ENCODE data around the gene RCOR1.

The RCOR1 gene

GRCh38 chr14:102708494-102708893, 116.0 kb downstream of the RCOR1 start:
- DNase-seq = no peak

DNA sequence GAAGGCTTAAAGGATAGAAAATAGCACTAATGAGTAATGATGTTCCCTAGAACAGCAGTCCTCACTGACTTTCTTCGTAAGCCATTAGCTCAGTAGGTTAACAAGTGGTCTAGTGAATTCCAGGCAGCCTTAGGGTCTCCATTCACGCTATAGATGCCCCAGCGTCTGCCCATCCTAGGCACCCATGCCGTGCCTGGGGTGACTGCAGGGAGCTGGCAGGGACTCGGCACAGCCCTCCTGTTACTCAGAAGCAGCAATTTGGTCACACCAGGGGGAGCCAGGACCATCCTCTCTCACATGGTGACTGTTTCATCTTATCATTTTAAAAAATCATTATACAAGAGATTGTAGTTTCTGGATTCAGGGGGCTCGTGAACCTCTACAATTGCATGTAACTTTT, 118.8 kb downstream of the RCOR1 start:
- DNase-seq = no peak

GRCh38 chr14:102711946-102712345, 119.5 kb downstream of the RCOR1 start:
- DNase-seq = no peak

GRCh38 chr14:102717276-102717675, 124.8 kb downstream of the RCOR1 start:
- no peak for DNase-seq

GRCh38 chr14:102722646-102723045, 130.2 kb downstream of the RCOR1 start:
- DNase-seq = no peak

- DNase-seq = peak in 34 of 58 donors; percentile 12 to 81 (median 48)
These were observed 131.2 kb downstream of the RCOR1 start for GRCh38 chr14:102723650-102724049.

DNA sequence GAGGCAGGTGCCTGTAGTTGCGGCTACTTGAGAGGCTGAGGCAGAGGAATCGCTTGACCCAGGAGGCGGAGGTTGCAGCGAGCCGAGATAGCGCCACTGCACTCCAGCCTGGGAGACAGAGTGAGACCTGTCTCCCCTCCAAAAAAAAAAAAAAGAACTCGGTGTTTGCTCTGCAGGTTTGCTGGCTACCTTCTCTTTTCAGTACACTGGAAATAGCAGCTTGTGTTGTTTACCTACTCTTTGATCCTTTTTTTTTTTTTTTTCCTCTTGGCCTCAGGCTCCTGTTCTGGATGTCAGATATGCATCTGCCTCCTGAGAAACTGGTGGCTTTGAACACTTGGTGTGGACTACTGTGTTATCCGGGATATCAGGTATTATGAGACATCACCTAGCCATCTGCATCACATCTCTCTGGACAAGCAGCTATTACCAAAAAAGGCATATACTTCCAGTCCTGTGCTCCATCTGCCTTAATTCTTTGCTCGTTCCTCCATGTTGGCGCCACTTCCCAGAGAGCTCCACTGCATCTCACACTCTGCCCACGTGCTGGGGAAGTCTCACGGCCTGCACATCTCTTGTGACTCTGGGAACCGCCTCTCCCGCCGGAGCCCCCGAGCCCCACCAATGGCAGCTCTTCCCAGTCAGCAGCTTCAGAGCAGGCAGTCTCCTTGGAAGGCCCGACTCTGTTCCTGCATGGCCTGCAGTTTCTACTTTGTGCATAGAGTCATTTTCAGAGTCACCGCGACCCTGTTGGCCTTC, 133.9 kb downstream of the RCOR1 start:
- DNase-seq = no peak

- no peak for DNase-seq
These were observed 135.1 kb downstream of the RCOR1 start for GRCh38 chr14:102727336-102728095.

DNA sequence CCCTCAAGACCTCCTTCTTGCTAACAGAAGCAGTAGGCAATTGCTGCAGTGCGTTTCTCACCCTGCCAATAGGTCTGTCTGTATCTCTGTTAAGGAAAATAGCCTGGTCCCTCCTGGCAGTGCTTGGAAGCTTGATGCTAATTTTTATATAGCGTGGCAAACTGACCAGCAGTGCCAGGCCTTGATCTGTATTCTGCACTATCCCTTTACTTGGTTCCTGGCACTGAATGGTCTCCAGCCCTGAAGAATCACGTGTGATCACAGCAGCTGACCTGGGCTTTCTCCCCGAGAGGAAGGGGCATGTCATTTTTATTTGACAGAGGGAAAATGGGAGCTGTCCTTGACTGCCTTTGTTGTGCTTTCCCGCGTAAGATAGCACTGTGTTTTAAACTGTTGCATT, 136.1 kb downstream of the RCOR1 start:
- DNase-seq = peak in 24 of 58 donors; percentile 9 to 65 (median 32)

GRCh38 chr14:102729268-102729667, 136.8 kb downstream of the RCOR1 start:
- DNase-seq = no peak

- DNase-seq = no peak
These were observed 137.4 kb downstream of the RCOR1 start for GRCh38 chr14:102729825-102730224.

DNA sequence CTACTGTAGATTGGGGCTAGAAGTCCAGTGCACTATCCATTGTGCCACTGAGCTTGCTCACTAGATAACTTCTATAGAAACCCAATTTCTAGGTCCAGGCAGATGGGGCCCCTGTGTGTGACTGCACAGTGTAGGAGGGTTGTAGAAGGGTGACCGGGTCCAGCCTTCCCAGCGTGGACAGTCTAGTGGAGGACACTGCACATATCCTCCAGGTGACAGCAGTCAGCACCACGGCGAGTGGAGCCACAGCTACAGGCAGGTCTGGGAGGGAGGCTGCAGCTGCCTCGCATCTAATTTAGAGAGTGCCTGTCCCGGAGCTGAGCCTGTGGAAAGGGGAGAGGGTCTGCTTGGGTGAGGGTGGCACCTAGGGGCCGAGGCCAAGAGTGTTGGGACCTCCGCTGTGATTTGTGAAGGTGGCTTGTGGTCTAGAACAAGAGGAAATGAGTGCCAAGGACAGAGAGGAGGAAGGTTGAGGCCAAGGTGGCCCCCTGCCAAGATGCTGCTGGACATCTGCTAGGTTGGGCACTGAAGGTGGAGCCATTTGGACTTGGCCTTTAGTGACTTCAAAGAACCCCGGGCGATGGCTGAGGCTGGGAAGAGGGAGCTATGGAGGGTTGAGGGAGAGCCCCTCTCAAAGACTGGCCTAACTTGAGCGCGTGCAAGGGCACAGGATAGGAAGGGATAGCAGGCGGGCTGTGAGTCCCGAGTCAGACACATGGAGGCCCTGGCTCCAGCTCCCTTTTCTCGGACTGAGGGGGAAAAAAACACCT, 138.8 kb downstream of the RCOR1 start:
- DNase-seq = no peak

- DNase-seq = no peak
These were observed 139.7 kb downstream of the RCOR1 start for GRCh38 chr14:102731871-102732800.

DNA sequence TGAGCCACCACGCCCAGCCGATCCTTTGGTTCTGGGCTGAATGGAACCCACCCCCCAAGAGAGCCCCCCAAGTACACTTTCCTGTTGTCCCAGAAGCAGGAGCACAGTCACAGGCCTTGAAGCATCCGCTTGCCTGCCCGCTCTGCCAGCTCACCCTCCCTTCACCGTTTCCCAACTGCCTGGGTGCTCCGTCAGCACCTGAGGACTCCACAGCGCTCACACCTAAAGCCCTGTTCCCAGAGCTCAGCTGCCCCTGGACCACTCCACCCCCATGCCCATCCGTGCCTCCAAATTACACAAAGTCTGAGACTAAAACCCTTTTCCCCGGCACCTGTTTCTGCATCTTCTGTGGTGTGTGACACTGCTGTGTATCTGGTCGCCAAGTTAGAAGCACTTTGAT, 140.5 kb downstream of the RCOR1 start:
- no peak for DNase-seq

DNA sequence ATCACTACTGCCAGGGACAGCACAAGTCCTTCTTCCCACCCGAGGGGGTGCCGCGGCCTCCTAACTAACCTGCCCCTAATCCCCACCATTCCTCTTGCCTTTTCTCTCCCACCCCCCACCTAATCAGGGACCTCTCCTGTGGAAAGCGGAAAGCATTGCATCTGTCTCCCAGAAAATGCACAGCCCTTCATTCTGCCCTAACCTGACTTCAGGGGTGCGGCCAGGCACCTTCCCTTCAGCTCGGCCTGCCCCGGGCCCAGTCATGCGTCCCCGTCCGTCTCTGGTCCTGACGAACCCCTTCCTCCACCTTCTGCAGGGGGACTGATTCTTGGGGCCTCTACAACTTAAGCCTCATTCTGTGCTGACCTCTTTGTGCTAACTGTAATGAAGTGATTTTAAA, 140.9 kb downstream of the RCOR1 start:
- DNase-seq = no peak

GRCh38 chr14:102734436-102734835, 142.0 kb downstream of the RCOR1 start:
- DNase-seq = no peak

- DNase-seq = no peak
These were observed 144.5 kb downstream of the RCOR1 start for GRCh38 chr14:102736956-102737355.

GRCh38 chr14:102737402-102738372, 145.2 kb downstream of the RCOR1 start:
- DNase-seq = no peak

DNA sequence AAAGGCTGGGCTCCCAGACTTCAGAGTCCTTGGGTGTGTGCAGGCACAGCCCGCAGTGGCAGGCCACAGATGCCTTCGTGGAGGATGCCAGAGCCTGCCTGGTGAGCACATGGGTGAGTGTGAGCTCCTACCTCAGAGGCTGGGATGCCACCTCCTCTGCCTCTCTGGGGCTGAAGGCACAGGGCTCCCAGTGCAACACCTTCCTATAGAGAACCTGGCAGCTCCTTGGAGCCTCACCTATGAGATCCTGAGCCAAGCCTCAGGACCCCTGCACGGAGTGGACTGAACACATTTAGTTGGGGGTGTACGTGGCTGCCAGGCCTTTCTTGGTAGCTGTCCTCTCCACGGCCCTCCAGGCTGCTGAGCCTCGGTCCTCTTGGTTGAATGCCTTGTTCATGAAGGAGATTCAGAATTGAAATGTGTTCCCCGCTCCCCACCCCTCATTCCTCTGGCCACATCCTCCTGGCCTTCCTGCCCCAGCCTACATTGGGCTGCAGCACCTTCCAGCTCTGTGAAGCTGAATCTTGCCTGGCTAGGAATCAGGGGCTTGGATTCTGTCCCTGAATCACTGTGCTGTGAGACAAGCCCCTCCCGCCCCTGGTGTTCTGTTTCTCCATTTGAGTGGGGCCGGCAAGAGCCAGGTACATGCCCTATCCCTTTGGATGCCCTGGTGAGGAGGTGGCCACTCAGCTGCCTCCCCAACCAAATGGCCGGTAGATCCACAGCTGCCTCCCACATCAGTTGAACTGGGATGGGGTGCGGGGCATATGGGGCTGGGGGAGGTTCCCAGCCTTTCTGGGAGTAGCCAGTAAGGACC, 146.1 kb downstream of the RCOR1 start:
- no peak for DNase-seq
